Esophagus muscularis mucosa (tissue), 4 donors: ENCODE measurements around the gene ARL2BP. TPM values are rescaled to one million over a fixed set of nuclear protein-coding genes. Genes with fewer than 3 reads are reported as not detected.

Source experiments
- DNase-seq: peaks from one replicate; pipeline ENCODE4 v3.0.0-alpha.2; 2017; ENCODE audit errors: extremely low spot score
- H3K27ac ChIP-seq, 4 donors: fragments of 200-600 bp; sonication (generic); replicated peaks in 1 of 4; 1 replicate in 3 of 4; 2 replicates in 1 of 4; pipeline ENCODE4 v1.5.1; 2016 to 2019; ENCODE audit warnings: mild to moderate bottlenecking in 1 of 4
- H3K27me3 ChIP-seq, 4 donors: fragments of 200-600 bp; sonication (generic); one replicate each; pipeline versions ENCODE4 v1.5.1 to v1.6.0; 2016 to 2019
- H3K36me3 ChIP-seq, 4 donors: fragments of 200-600 bp; sonication (generic); one replicate each; pipeline ENCODE4 v1.5.1; 2016 to 2019
- H3K4me1 ChIP-seq, 4 donors: fragments of 200-600 bp; sonication (generic); one replicate each; pipeline ENCODE4 v1.5.1; 2016 to 2019
- H3K4me3 ChIP-seq, 4 donors: fragments of 200-600 bp; sonication (generic); 1 replicate in 2 of 4; 2 replicates in 2 of 4; pipeline ENCODE4 v1.5.1; 2016 to 2019; ENCODE audit warnings: mild to moderate bottlenecking in 4 of 4, moderate library complexity in 1 of 4
- H3K9me3 ChIP-seq, 4 donors: fragments of 200-600 bp; sonication (generic); 1 replicate in 3 of 4; 2 replicates in 1 of 4; pipeline ENCODE4 v1.5.1; 2016 to 2019
- CTCF ChIP-seq, 3 experiments: fragments of 200-600 bp in 2 of 3; fragments of 450-650 bp in 1 of 3; sonication (generic) in 2 of 3; IDR thresholded peaks; one replicate each; pipeline ENCODE4 v1.5.1; 2017 to 2019; ENCODE audit warnings: antibody characterized with exemption in 3 of 3, mild to moderate bottlenecking in 2 of 3, moderate library complexity in 1 of 3
- EP300 ChIP-seq: sonication (generic); formaldehyde crosslinking; IDR thresholded peaks from one replicate; pipeline ENCODE4 v1.6.1; 2017; ENCODE audit warnings: antibody characterized with exemption
- POLR2A ChIP-seq: fragments of 450-650 bp; IDR thresholded peaks from one replicate; pipeline ENCODE4 v1.6.1; 2017; ENCODE audit warnings: antibody characterized with exemption, moderate library complexity, mild to moderate bottlenecking, low read depth
- POLR2AphosphoS5 ChIP-seq, 2 donors: sonication (generic); formaldehyde crosslinking; IDR thresholded peaks; one replicate each; pipeline ENCODE4 v1.6.1; 2017; ENCODE audit warnings: antibody characterized with exemption in 2 of 2
- WGBS: methylation state at CpG from one replicate; pipeline ENCODE4 v1.1.5; 2018; 5-methylcytosine and 5-hydroxymethylcytosine counted together
- intact Hi-C: fragments of 100-400 bp; cut with DNase I; formaldehyde crosslinking; loops from one replicate; pipeline ENCODE4 v1.15.1; 2023
- total RNA-seq, 4 donors: library from RNA; depleted of rRNA; stranded (reverse); fragments of >200 nt; gene quantifications; one replicate each; pipeline versions ENCODE4 v1.1.0 to v1.2.1, GENCODE V29; 2016

Gene ARL2BP
- total RNA-seq, 4 donors from 2014 or later, result 58.1 to 77.4 (median 66.9) TPM

GRCh38 chr16:57300387-57301125 lies 55.5 kb downstream of the ARL2BP start:
- peak; percentile 100 for DNase-seq
- H3K27me3 ChIP-seq, result no peaks in the 10 kb centered on the region
- H3K9me3 ChIP-seq, result peaks cover 0 to 4% (median 0%) of the 10 kb centered on the region in 4 donors
- peak overlapping the region; percentile 88 to 97 (median 92) for H3K27ac ChIP-seq
- peak overlapping the region; percentile 47 to 65 (median 52) for H3K4me3 ChIP-seq
- H3K4me1 ChIP-seq, result peaks cover 41 to 45% (median 42%) of the 10 kb centered on the region in 4 donors
- whole genome bisulfite sequencing, result 11% methylated on average over 21 of the region's 36 CpGs
- intact Hi-C loops, result loop anchor here (1.0 to 5.0 kb wide), 3 partner anchors 72 to 227 kb away; partner anchors contain the start of gene CX3CL1
- TF ChIP-seq POLR2AphosphoS5 (IDR thresholded peaks at IDR 0.05), result peak in 1 of 2 donors; percentile 99
- peak; percentile 94 to 99 (median 95) for TF ChIP-seq CTCF (IDR thresholded peaks at IDR 0.05)
- TF ChIP-seq POLR2A, result no peak
- H3K36me3 ChIP-seq, result no peaks in the 10 kb centered on the region

GRCh38 chr16:57301126-57301817 lies 56.2 kb downstream of the ARL2BP start:
- Histone ChIP-seq H3K9me3 (peaks cover 0 to 4% (median 0%) of the 10 kb centered on the region in 4 donors), H3K4me3 (peak overlapping the region; percentile 15 to 56 (median 33)), H3K27me3 (no peaks in the 10 kb centered on the region), H3K4me1 (peaks cover 43 to 50% (median 49%) of the 10 kb centered on the region in 4 donors), H3K36me3 (no peaks in the 10 kb centered on the region), H3K27ac (peak overlapping the region; percentile 79 to 97 (median 92))
- TF ChIP-seq POLR2AphosphoS5 (IDR thresholded peaks at IDR 0.05) (no peak), POLR2A (no peak), CTCF (IDR thresholded peaks at IDR 0.05) (no peak), EP300 (no peak)
- intact Hi-C loops, result loop anchor here (2.0 to 5.0 kb wide), 2 partner anchors 72 to 226 kb away; partner anchors contain the start of gene CX3CL1
- WGBS, result 50% methylated on average over 19 of the region's 19 CpGs
- no peak for DNase-seq

Other genes starting within 250 kb of the ARL2BP start
- 10 to 100 TPM; 21.6 to 43.0 (median 34.9) TPM for gene CPNE2, start 152.7 kb upstream of the ARL2BP start, total RNA-seq
- 10 to 100 TPM; 47.8 to 60.7 (median 57.5) TPM for gene PSME3IP1, start 59.2 kb upstream of the ARL2BP start, total RNA-seq
- gene RSPRY1, start 58.9 kb upstream of the ARL2BP start, total RNA-seq, result 10 to 100 TPM; 22.4 to 30.7 (median 25.7) TPM
- 10 to 100 TPM in 1 of 4 donors, 1 to 10 TPM in 3; 3.6 to 10.7 (median 6.4) TPM for gene PLLP, start 39.4 kb downstream of the ARL2BP start, total RNA-seq
- gene CCL22, start 113.5 kb downstream of the ARL2BP start, total RNA-seq, result not detected
- gene CX3CL1, start 127.2 kb downstream of the ARL2BP start, total RNA-seq, result 10 to 100 TPM; 26.8 to 40.4 (median 29.9) TPM
- not detected for gene CCL17, start 159.5 kb downstream of the ARL2BP start, total RNA-seq
- 10 to 100 TPM; 24.0 to 27.0 (median 26.0) TPM for gene CIAPIN1, start 202.1 kb downstream of the ARL2BP start, total RNA-seq
- gene COQ9, start 202.2 kb downstream of the ARL2BP start, total RNA-seq, result 100 to 1,000 TPM in 2 of 4 donors, 10 to 100 TPM in 2; 77.2 to 115 (median 93.3) TPM
- gene POLR2C, start 217.4 kb downstream of the ARL2BP start, total RNA-seq, result 100 to 1,000 TPM in 3 of 4 donors, 10 to 100 TPM in 1; 95.5 to 154 (median 107) TPM
- gene DOK4, start 241.2 kb downstream of the ARL2BP start, total RNA-seq, result 10 to 100 TPM; 14.5 to 36.7 (median 29.4) TPM